Measurements from ENCODE around the gene IL11RA. TPM values are rescaled to one million over a fixed set of nuclear protein-coding genes. Genes with fewer than 3 reads are reported as not detected.

IL11RA gene
- total and polyA plus RNA-seq, 9 of the 15 experiments (the other 6 are each of a cell fraction or from before 2014, with no cell fraction given): 0.11 to 5.8 (median 2.8) TPM

GRCh38 chr9:34636791-34637355 lies 15.1 kb upstream of the IL11RA start:
- peak overlapping the region; percentile 92 for H2AFZ ChIP-seq (ENCODE audit: low read depth, low read length)
- H3K27me3 ChIP-seq (ENCODE audit: control insufficient read depth in 2 of 2, insufficient read depth in 2 of 2, low read length in 2 of 2): no peaks in the 10 kb centered on the region
- peak in 1 of 4 experiments; percentile 16 for DNase-seq (ENCODE audit: extremely low read depth in 1 of 4, low spot score in 3 of 4)
- ATAC-seq: peak; percentile 5; the same call in 2 of the 3 replicates
- H3K4me3 ChIP-seq: peak overlapping the region; percentile 54
- H3K9ac ChIP-seq (ENCODE audit: insufficient read depth in 1 of 2, low read depth in 2 of 2, low read length in 2 of 2): peak overlapping the region; percentile 73 to 96
- WGBS (ENCODE audit: insufficient coverage, low coverage, missing lambda C conversion rate): 34% methylated on average over 3 of the region's 23 CpGs
- BruUV-seq (replicated peaks): no TSS peak
- H3K9me3 ChIP-seq (replicated peaks; ENCODE audit: control insufficient read depth, insufficient read depth, low read depth, low read length): no peaks in the 10 kb centered on the region
- ChIA-PET POLR2A (interaction anchor here (1.0 to 1.7 kb wide), 2 partner anchors 9 to 18 kb away, joined by 4 to 6 read pairs; partner anchors contain the start of gene GALT), CTCF (ENCODE audit: low intra/inter-chr PET ratio) (no interaction called here)
- peaks cover 18% of the 10 kb centered on the region for H3K79me2 ChIP-seq (ENCODE audit: control insufficient read depth, insufficient read depth, low read length)
- in situ Hi-C loops (cut with MboI): no loop called here
- FAIRE-seq: no peak
- H3K4me1 ChIP-seq (replicated peaks in 1 of 2; ENCODE audit: control insufficient read depth in 2 of 2, insufficient read depth in 2 of 2, low read length in 2 of 2): peaks cover 5 to 23% of the 10 kb centered on the region in 2 experiments; a peak in 4 of 5 replicates
- 0 out of 2 replicates have a peak, but pooled peaks cover 4% of the 10 kb centered on the region for H4K20me1 ChIP-seq (replicated peaks; ENCODE audit: control insufficient read depth, insufficient read depth, low read length)
- H3K4me2 ChIP-seq (ENCODE audit: insufficient read depth, low read length): peak overlapping the region; percentile 82
- peak overlapping the region; percentile 65 for H3K27ac ChIP-seq (ENCODE audit: extremely low read depth, low read depth, low read length)
- no peaks in the 10 kb centered on the region for H3K9me1 ChIP-seq (ENCODE audit: control insufficient read depth, insufficient read depth, low read length)
- peaks cover 14% of the 10 kb centered on the region; the same call in 1 of the 3 replicates for H3K36me3 ChIP-seq (ENCODE audit: control insufficient read depth, insufficient read depth, low read length)
- intact Hi-C loops (cut with micrococcal nuclease): no loop called here
- TF ChIP-seq GTF2E2 (tag; IDR thresholded peaks at IDR 0.05) (no peak), TAL1 (IDR thresholded peaks at IDR 0.05) (no peak), XRCC4 (IDR thresholded peaks at IDR 0.05; ENCODE audit: extremely low read depth, insufficient read depth, insufficient read length) (no peak), SREBF1 (IDR thresholded peaks at IDR 0.05; ENCODE audit: borderline replicate concordance, low read depth, low read length) (no peak), TRIM24 (IDR thresholded peaks at IDR 0.05) (no peak), ZNF311 (CRISPR knock-in tag; IDR thresholded peaks at IDR 0.05) (no peak), RHOXF2B (CRISPR knock-in tag; conservative IDR thresholded peaks at IDR 0.05) (no peak), EP400 (IDR thresholded peaks at IDR 0.05) (0 out of 2 replicates have a peak, but pooled peaks have one; percentile 50), DACH1 (IDR thresholded peaks at IDR 0.05; ENCODE audit: partially characterized antibody) (no peak), KAT2B (IDR thresholded peaks at IDR 0.05; ENCODE audit: low read depth, low read length) (no peak), MTA3 (IDR thresholded peaks at IDR 0.05; ENCODE audit: borderline replicate concordance) (no peak), SIN3B (IDR thresholded peaks at IDR 0.05; ENCODE audit: low read depth) (no peak), POLR3G (IDR thresholded peaks at IDR 0.05; ENCODE audit: extremely low read depth, insufficient read length, insufficient replicate concordance) (no peak), MCM5 (IDR thresholded peaks at IDR 0.05; ENCODE audit: low read depth) (no peak), ZNF644 (tag; IDR thresholded peaks at IDR 0.05; ENCODE audit: low read depth) (no peak)
- TF ChIP-seq, protein P1, sequence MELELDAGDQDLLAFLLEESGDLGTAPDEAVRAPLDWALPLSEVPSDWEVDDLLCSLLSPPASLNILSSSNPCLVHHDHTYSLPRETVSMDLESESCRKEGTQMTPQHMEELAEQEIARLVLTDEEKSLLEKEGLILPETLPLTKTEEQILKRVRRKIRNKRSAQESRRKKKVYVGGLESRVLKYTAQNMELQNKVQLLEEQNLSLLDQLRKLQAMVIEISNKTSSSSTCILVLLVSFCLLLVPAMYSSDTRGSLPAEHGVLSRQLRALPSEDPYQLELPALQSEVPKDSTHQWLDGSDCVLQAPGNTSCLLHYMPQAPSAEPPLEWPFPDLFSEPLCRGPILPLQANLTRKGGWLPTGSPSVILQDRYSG (tag; conservative IDR thresholded peaks at IDR 0.05; ENCODE audit: low read depth): no peak
- TF ChIP-seq, protein P2, sequence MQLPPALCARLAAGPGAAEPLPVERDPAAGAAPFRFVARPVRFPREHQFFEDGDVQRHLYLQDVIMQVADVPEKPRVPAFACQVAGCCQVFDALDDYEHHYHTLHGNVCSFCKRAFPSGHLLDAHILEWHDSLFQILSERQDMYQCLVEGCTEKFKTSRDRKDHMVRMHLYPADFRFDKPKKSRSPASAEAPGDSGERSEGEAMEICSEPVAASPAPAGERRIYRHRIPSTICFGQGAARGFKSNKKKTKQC (CRISPR knock-in tag; IDR thresholded peaks at IDR 0.05): no peak
- TF ChIP-seq, protein P3, sequence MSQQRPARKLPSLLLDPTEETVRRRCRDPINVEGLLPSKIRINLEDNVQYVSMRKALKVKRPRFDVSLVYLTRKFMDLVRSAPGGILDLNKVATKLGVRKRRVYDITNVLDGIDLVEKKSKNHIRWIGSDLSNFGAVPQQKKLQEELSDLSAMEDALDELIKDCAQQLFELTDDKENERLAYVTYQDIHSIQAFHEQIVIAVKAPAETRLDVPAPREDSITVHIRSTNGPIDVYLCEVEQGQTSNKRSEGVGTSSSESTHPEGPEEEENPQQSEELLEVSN (IDR thresholded peaks at IDR 0.05; ENCODE audit: borderline replicate concordance in 1 of 2, extremely low read depth in 1 of 2, insufficient read depth in 1 of 2, insufficient read length in 1 of 2, low read depth in 1 of 2, low read length in 1 of 2, poor library complexity in 1 of 2, severe bottlenecking in 1 of 2): peak in 1 of 2 experiments; percentile 18
- TF ChIP-seq, protein P4, sequence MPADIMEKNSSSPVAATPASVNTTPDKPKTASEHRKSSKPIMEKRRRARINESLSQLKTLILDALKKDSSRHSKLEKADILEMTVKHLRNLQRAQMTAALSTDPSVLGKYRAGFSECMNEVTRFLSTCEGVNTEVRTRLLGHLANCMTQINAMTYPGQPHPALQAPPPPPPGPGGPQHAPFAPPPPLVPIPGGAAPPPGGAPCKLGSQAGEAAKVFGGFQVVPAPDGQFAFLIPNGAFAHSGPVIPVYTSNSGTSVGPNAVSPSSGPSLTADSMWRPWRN (IDR thresholded peaks at IDR 0.05; ENCODE audit: low read depth): no peak
